Kidney (tissue), 14 donors: ENCODE data around the gene ZNF134. TPM values are rescaled to one million over a fixed set of nuclear protein-coding genes. Genes with fewer than 3 reads are reported as not detected.
A peak's percentile ranks its signal among the peaks of the same experiment; 100 is the strongest.

ENCODE experiments used
- DNase-seq, 5 donors: peaks; one replicate each; pipeline ENCODE4 v3.0.0-alpha.2; 2013 to 2020
- FAIRE-seq: peaks from 2 replicates; lab custom pipeline; 2012; peaks lifted over from hg19 to GRCh38; lab: Jason Lieb, UNC
- H3K27ac ChIP-seq, 2 donors: one replicate each; pipeline ENCODE4 v1.7.0; 2013; ENCODE audit warnings: low read depth in 2 of 2, low read length in 2 of 2, inconsistent platforms in 1 of 2
- H3K27me3 ChIP-seq: one replicate; pipeline ENCODE4 v1.7.1; 2013; ENCODE audit warnings: low read length, inconsistent platforms; ENCODE audit not compliant: control insufficient read depth, insufficient read depth
- H3K36me3 ChIP-seq, 3 donors: one replicate each; pipeline versions ENCODE4 v1.7.0 to v1.7.1; 2013; ENCODE audit warnings: low read length in 3 of 3, control low read depth in 1 of 3, inconsistent platforms in 1 of 3; ENCODE audit not compliant: insufficient read depth in 3 of 3, control insufficient read depth in 2 of 3
- H3K4me1 ChIP-seq, 3 donors: one replicate each; pipeline versions ENCODE4 v1.7.0 to v1.7.1; 2013; ENCODE audit warnings: low read length in 3 of 3, inconsistent platforms in 1 of 3, low read depth in 1 of 3; ENCODE audit not compliant: control insufficient read depth in 2 of 3, insufficient read depth in 2 of 3
- H3K4me3 ChIP-seq, 3 donors: one replicate each; pipeline versions ENCODE4 v1.7.0 to v1.8.1; 2013; ENCODE audit warnings: low read length in 3 of 3, control low read depth in 1 of 3, inconsistent platforms in 1 of 3
- H3K9ac ChIP-seq, 3 donors: one replicate each; pipeline versions ENCODE4 v1.7.0 to v1.7.1; 2013; ENCODE audit warnings: low read length in 3 of 3, control low read depth in 1 of 3, inconsistent platforms in 1 of 3
- H3K9me3 ChIP-seq, 3 donors: one replicate each; pipeline versions ENCODE4 v1.7.0 to v1.7.1; 2013; ENCODE audit warnings: low read length in 3 of 3, control low read depth in 1 of 3, inconsistent platforms in 1 of 3; ENCODE audit not compliant: control insufficient read depth in 2 of 3, insufficient read depth in 1 of 3
- intact Hi-C: fragments of 100-400 bp; cut with DNase I; formaldehyde crosslinking; loops from one replicate; pipeline ENCODE4 v1.11.1; 2022
- polyA plus RNA-seq: library from polyadenylated mRNA; stranded (reverse); fragments of 350-450 nt; fragmentation: Illumina TruSeq; extraction: RNeasy Lipid Tissue Mini Kit (QIAGEN cat#74804); gene quantifications from one replicate; pipeline ENCODE4 v1.2.3, GENCODE V29; 2014; ENCODE audit warnings: low read depth, low replicate concordance; ENCODE audit not compliant: insufficient read depth
- total RNA-seq: library from RNA; stranded (reverse); fragmentation: NEBNext Ultra II Directional; extraction: Animal tissue kit (Norgen Biotek cat#: 25700); gene quantifications from one replicate; pipeline ENCODE4 v1.2.1, GENCODE V29; 2021
- TF ChIP-seq, protein P1 (sequence below): IDR thresholded peaks from 3 replicates; pipeline ENCODE4 v1.5.1; 2012; ENCODE audit warnings: mild to moderate bottlenecking, moderate library complexity, borderline replicate concordance; ENCODE audit not compliant: insufficient read depth; ENCODE audit errors: extremely low read depth
- donor health status: control.
- donor health status: control.
- donor health status: control.
- donor health status: control.
- donor health status: control.
- donor health status: DM: yes; HTN: yes; CAD: no.
- donor health status: Normal renal cell carcinoma (clear cell type).

The ZNF134 gene
- total and polyA plus RNA-seq, 2 donors from 2014 or later: 5.8 to 25.4 TPM

DNA sequence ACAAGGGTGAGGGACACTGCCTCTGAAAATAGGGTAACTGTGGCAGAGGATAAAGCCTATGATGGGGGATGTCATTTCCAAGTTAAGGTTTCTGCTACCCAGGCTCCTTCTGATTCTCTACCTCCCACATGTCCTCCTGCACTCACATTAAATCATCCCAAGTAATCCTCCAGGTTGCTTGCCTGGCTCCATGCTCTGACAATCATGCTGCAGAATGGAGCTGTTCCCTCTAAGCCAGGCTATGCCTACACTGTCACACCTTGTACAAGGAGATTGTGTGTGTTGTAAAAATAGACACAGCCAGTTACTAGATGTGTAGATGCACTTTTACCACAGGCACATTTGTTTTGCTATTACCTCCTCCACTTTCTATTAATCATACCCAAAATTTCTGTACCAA lies 43.3 kb upstream of the ZNF134 start:
- H3K27ac ChIP-seq: no peak overlapping the region
- H3K4me3 ChIP-seq: no peak overlapping the region
- no peak overlapping the region for H3K9ac ChIP-seq
- H3K4me1 ChIP-seq: no peaks in the 10 kb centered on the region
- H3K9me3 ChIP-seq: peaks cover 8 to 95% (median 69%) of the 10 kb centered on the region in 3 donors
- TF ChIP-seq, protein P1, sequence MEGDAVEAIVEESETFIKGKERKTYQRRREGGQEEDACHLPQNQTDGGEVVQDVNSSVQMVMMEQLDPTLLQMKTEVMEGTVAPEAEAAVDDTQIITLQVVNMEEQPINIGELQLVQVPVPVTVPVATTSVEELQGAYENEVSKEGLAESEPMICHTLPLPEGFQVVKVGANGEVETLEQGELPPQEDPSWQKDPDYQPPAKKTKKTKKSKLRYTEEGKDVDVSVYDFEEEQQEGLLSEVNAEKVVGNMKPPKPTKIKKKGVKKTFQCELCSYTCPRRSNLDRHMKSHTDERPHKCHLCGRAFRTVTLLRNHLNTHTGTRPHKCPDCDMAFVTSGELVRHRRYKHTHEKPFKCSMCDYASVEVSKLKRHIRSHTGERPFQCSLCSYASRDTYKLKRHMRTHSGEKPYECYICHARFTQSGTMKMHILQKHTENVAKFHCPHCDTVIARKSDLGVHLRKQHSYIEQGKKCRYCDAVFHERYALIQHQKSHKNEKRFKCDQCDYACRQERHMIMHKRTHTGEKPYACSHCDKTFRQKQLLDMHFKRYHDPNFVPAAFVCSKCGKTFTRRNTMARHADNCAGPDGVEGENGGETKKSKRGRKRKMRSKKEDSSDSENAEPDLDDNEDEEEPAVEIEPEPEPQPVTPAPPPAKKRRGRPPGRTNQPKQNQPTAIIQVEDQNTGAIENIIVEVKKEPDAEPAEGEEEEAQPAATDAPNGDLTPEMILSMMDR: no peak
- DNase-seq: no peak
- no peak for FAIRE-seq
- intact Hi-C loops: no loop called here
- no peaks in the 10 kb centered on the region for H3K27me3 ChIP-seq
- peaks cover 17 to 43% (median 37%) of the 10 kb centered on the region in 3 donors for H3K36me3 ChIP-seq

- Histone ChIP-seq H3K9ac (no peak overlapping the region), H3K27ac (no peak overlapping the region), H3K4me1 (no peaks in the 10 kb centered on the region), H3K27me3 (no peaks in the 10 kb centered on the region), H3K9me3 (peaks cover 11 to 91% (median 57%) of the 10 kb centered on the region in 3 donors), H3K36me3 (peaks cover 26 to 56% (median 42%) of the 10 kb centered on the region in 3 donors), H3K4me3 (no peak overlapping the region)
- no peak for DNase-seq
- TF ChIP-seq, protein P1: no peak
- FAIRE-seq: no peak
- intact Hi-C loops: no loop called here
Observed at GRCh38 chr19:57572415-57572947, 41.6 kb upstream of the ZNF134 start.

- no peak for FAIRE-seq
Observed at GRCh38 chr19:57576661-57577060, 37.4 kb upstream of the ZNF134 start.

More at GRCh38 chr19:57576661-57577060, 37.4 kb upstream of the ZNF134 start:
- Histone ChIP-seq H3K4me3 (peak overlapping the region in 1 of 3 donors; percentile 19), H3K36me3 (peaks cover 26 to 53% (median 42%) of the 10 kb centered on the region in 3 donors), H3K27ac (no peak overlapping the region), H3K9me3 (peaks cover 14 to 54% (median 40%) of the 10 kb centered on the region in 3 donors), H3K9ac (no peak overlapping the region), H3K4me1 (peaks cover 4 to 5% (median 4%) of the 10 kb centered on the region in 3 donors), H3K27me3 (no peaks in the 10 kb centered on the region)
- TF ChIP-seq, protein P1: no peak
- intact Hi-C loops: no loop called here
- DNase-seq: no peak
